ENCODE results near the gene AGAP1. TPM values are rescaled to one million over a fixed set of nuclear protein-coding genes. Genes with fewer than 3 reads are reported as not detected.

The AGAP1 gene
- total RNA-seq, 1 donor from 2014 or later: 44.0 TPM

- H3K27ac Mint-ChIP-seq: no peak overlapping the region
- no peaks in the 10 kb centered on the region for H3K36me3 Mint-ChIP-seq
- H3K9me3 Mint-ChIP-seq: no peaks in the 10 kb centered on the region
- peaks cover 16% of the 10 kb centered on the region for H3K4me1 Mint-ChIP-seq
- no peak for DNase-seq (ENCODE audit: low spot score in 2 of 2, unreplicated experiment in 2 of 2)
- H3K4me3 Mint-ChIP-seq: no peak overlapping the region
- peaks cover 4% of the 10 kb centered on the region for H3K27me3 Mint-ChIP-seq (ENCODE audit: low read depth)
- no peak for TF ChIP-seq CTCF (IDR thresholded peaks at IDR 0.05; ENCODE audit: unreplicated experiment)
Observed at GRCh38 chr2:235575431-235575830, 81.6 kb downstream of the AGAP1 start.

GRCh38 chr2:235575904-235576303 lies 82.1 kb downstream of the AGAP1 start:
- H3K4me1 Mint-ChIP-seq: peaks cover 11% of the 10 kb centered on the region
- H3K27me3 Mint-ChIP-seq (ENCODE audit: low read depth): peaks cover 4% of the 10 kb centered on the region
- H3K36me3 Mint-ChIP-seq: no peaks in the 10 kb centered on the region
- no peak overlapping the region for H3K4me3 Mint-ChIP-seq
- no peak overlapping the region for H3K27ac Mint-ChIP-seq
- TF ChIP-seq CTCF (IDR thresholded peaks at IDR 0.05; ENCODE audit: unreplicated experiment): no peak
- DNase-seq (ENCODE audit: low spot score in 2 of 2, unreplicated experiment in 2 of 2): no peak
- H3K9me3 Mint-ChIP-seq: no peaks in the 10 kb centered on the region

- Mint-ChIP-seq H3K4me1 (peaks cover 11% of the 10 kb centered on the region), H3K36me3 (no peaks in the 10 kb centered on the region), H3K27ac (no peak overlapping the region), H3K4me3 (no peak overlapping the region), H3K9me3 (no peaks in the 10 kb centered on the region), H3K27me3 (ENCODE audit: low read depth) (peaks cover 4% of the 10 kb centered on the region)
- DNase-seq (ENCODE audit: low spot score in 2 of 2, unreplicated experiment in 2 of 2): no peak
- TF ChIP-seq CTCF (IDR thresholded peaks at IDR 0.05; ENCODE audit: unreplicated experiment): no peak
Observed at GRCh38 chr2:235576337-235576910, 82.6 kb downstream of the AGAP1 start.

GRCh38 chr2:235577404-235578330 lies 83.8 kb downstream of the AGAP1 start:
- Mint-ChIP-seq H3K4me3 (no peak overlapping the region), H3K27me3 (ENCODE audit: low read depth) (peaks cover 4% of the 10 kb centered on the region), H3K36me3 (no peaks in the 10 kb centered on the region), H3K4me1 (peaks cover 11% of the 10 kb centered on the region), H3K9me3 (no peaks in the 10 kb centered on the region), H3K27ac (no peak overlapping the region)
- DNase-seq (ENCODE audit: low spot score in 2 of 2, unreplicated experiment in 2 of 2): no peak
- no peak for TF ChIP-seq CTCF (IDR thresholded peaks at IDR 0.05; ENCODE audit: unreplicated experiment)

GRCh38 chr2:235579128-235579527 lies 85.3 kb downstream of the AGAP1 start:
- H3K9me3 Mint-ChIP-seq: no peaks in the 10 kb centered on the region
- no peak for TF ChIP-seq CTCF (IDR thresholded peaks at IDR 0.05; ENCODE audit: unreplicated experiment)
- no peak for DNase-seq (ENCODE audit: low spot score in 2 of 2, unreplicated experiment in 2 of 2)
- no peaks in the 10 kb centered on the region for H3K36me3 Mint-ChIP-seq
- no peak overlapping the region for H3K4me3 Mint-ChIP-seq
- H3K4me1 Mint-ChIP-seq: peaks cover 10% of the 10 kb centered on the region
- H3K27me3 Mint-ChIP-seq (ENCODE audit: low read depth): peaks cover 4% of the 10 kb centered on the region
- no peak overlapping the region for H3K27ac Mint-ChIP-seq

All from mesothelial cell of epicardium (in vitro differentiated cells).